K562 (cell line): ENCODE data around the gene POLR2L. TPM values are rescaled to one million over a fixed set of nuclear protein-coding genes. Genes with fewer than 3 reads are reported as not detected.

Experiments
- ATF7 ChIP-seq: fragments of 450-650 bp; IDR thresholded peaks from 2 replicates; pipeline ENCODE4 v1.7.1; 2014; ENCODE audit warnings: mild to moderate bottlenecking, moderate library complexity
- CBX3 ChIP-seq, 2 experiments: IDR thresholded peaks; 1 replicate in 1 of 2; 2 replicates in 1 of 2; pipeline ENCODE4 v1.6.1; 2012; ENCODE audit warnings: inconsistent platforms in 2 of 2, low read length in 2 of 2, borderline replicate concordance in 1 of 2, control low read depth in 1 of 2
- DACH1 ChIP-seq: fragments of 450-650 bp; IDR thresholded peaks from 2 replicates; pipeline ENCODE4 v1.6.1; 2018; ENCODE audit not compliant: partially characterized antibody
- FOSL1 ChIP-seq: fragments of 200-800 bp; sonication (Bioruptor generic); conservative IDR thresholded peaks from 2 replicates; pipeline ENCODE4 v1.6.1; 2016; ENCODE audit warnings: missing genetic modification characterization, missing compliant biosample characterization
- FOXP1 ChIP-seq: sonication (generic); formaldehyde crosslinking; IDR thresholded peaks from 2 replicates; pipeline ENCODE4 v1.8.0; 2022; ENCODE audit warnings: mild to moderate bottlenecking, missing genetic modification reagents
- GATA2 ChIP-seq: sonication (generic); formaldehyde crosslinking; IDR thresholded peaks from 2 replicates; pipeline ENCODE4 v1.4.0; 2020; ENCODE audit warnings: mild to moderate bottlenecking, missing genetic modification reagents
- HDAC1 ChIP-seq, 2 experiments: fragments of 450-650 bp; IDR thresholded peaks; 2 replicates each; pipeline ENCODE4 v1.6.1; 2016 to 2017; ENCODE audit warnings: inconsistent platforms in 1 of 2, mild to moderate bottlenecking in 1 of 2, moderate library complexity in 1 of 2
- KAT8 ChIP-seq: fragments of 450-650 bp; IDR thresholded peaks from 2 replicates; pipeline ENCODE4 v1.6.1; 2016; ENCODE audit warnings: low read depth, mild to moderate bottlenecking
- KDM2B ChIP-seq: fragments of 250-450 bp; sonication (Bioruptor Pico); IDR thresholded peaks from 2 replicates; pipeline ENCODE4 v1.8.0; 2021; ENCODE audit warnings: mild to moderate bottlenecking, moderate library complexity
- NFIC ChIP-seq: fragments of 450-650 bp; IDR thresholded peaks from 2 replicates; pipeline ENCODE4 v1.6.1; 2017; ENCODE audit warnings: mild to moderate bottlenecking, inconsistent platforms
- POLR2A ChIP-seq: fragments of 450-650 bp; conservative IDR thresholded peaks from 2 replicates; pipeline ENCODE4 v1.6.1; 2016
- POLR2AphosphoS5 ChIP-seq: IDR thresholded peaks from 2 replicates; pipeline ENCODE4 v1.6.1; 2011; ENCODE audit warnings: mild to moderate bottlenecking, low read depth, low read length, moderate library complexity; ENCODE audit not compliant: control insufficient read depth, insufficient read depth
- SAP30 ChIP-seq: fragments of 200-600 bp; sonication (generic); IDR thresholded peaks from 2 replicates; pipeline ENCODE4 v1.6.1; 2012; ENCODE audit warnings: borderline replicate concordance, low read depth, mild to moderate bottlenecking, moderate library complexity, low read length, control low read depth, inconsistent platforms; ENCODE audit not compliant: insufficient read depth, poor library complexity, severe bottlenecking
- SRSF9 ChIP-seq: fragments of 200-400 bp; formaldehyde crosslinking; IDR thresholded peaks from 2 replicates; pipeline ENCODE4 v1.6.1; 2017; ENCODE audit warnings: low read depth, low read length, borderline replicate concordance
- TCFL5 ChIP-seq: fragments of 250-450 bp; sonication (Bioruptor Pico); conservative IDR thresholded peaks from 2 replicates; pipeline ENCODE4 v1.6.1; 2021; ENCODE audit warnings: mild to moderate bottlenecking, moderate library complexity, matching md5 sums
- TOE1 ChIP-seq, 2 experiments: fragments of 450-650 bp in 1 of 2; sonication (generic) in 1 of 2; formaldehyde crosslinking in 1 of 2; IDR thresholded peaks; 2 replicates each; pipeline versions ENCODE4 v1.7.1 to v1.8.0; 2016 to 2022; ENCODE audit warnings: borderline replicate concordance in 2 of 2, mild to moderate bottlenecking in 2 of 2, antibody characterized with exemption in 1 of 2, inconsistent platforms in 1 of 2, low read depth in 1 of 2, missing genetic modification reagents in 1 of 2, moderate library complexity in 1 of 2
- U2AF2 ChIP-seq: fragments of 200-400 bp; formaldehyde crosslinking; optimal IDR thresholded peaks from 2 replicates; pipeline ENCODE3; 2017; ENCODE audit warnings: low read depth, mild to moderate bottlenecking, low read length
- XRCC4 ChIP-seq: IDR thresholded peaks from one replicate; pipeline ENCODE4 v1.6.1; 2011; ENCODE audit not compliant: insufficient read depth, insufficient read length; ENCODE audit errors: extremely low read depth
- ZNF57 ChIP-seq: fragments of 450-650 bp; formaldehyde crosslinking; IDR thresholded peaks from 2 replicates; pipeline ENCODE4 v1.4.0; 2020; ENCODE audit warnings: mild to moderate bottlenecking, moderate library complexity
- polyA plus RNA-seq, 8 experiments: library from polyadenylated mRNA; depleted of rRNA in 4 of 8; stranded (reverse) in 5 of 8; unstranded in 3 of 8; fragments of >200 nt; fragmentation: Nextera tagmentation in 2 of 8; fragmentation: Illumina TruSeq in 1 of 8; extraction: Ambion mirVana in 2 of 8; extraction: Trizol in 1 of 8; gene quantifications; 2 replicates each; pipeline versions ENCODE4 v1.2.1 to v1.2.3, GENCODE V29; 2011 to 2014; ENCODE audit warnings: inconsistent platforms in 1 of 8, missing spikeins in 1 of 8
- total RNA-seq, 7 experiments: library from RNA; depleted of rRNA in 6 of 7; stranded (reverse); fragments of >200 nt in 6 of 7; fragmentation: Illumina TruSeq in 2 of 7; extraction: Trizol in 2 of 7; gene quantifications; 2 replicates each; pipeline versions ENCODE4 v1.2.1 to v1.2.3, GENCODE V29; 2011 to 2021; ENCODE audit warnings: low replicate concordance in 1 of 7
- TF ChIP-seq, protein P1 (sequence below): sonication (generic); formaldehyde crosslinking; IDR thresholded peaks from 2 replicates; pipeline ENCODE4 v1.8.1; 2023; ENCODE audit warnings: mild to moderate bottlenecking, missing genetic modification reagents
- TF ChIP-seq, protein P2 (sequence below): sonication (generic); formaldehyde crosslinking; IDR thresholded peaks from 2 replicates; pipeline ENCODE4 v1.8.0; 2022; ENCODE audit warnings: mild to moderate bottlenecking, missing genetic modification reagents, borderline replicate concordance
- TF ChIP-seq, protein P3 (sequence below): fragments of 450-650 bp; IDR thresholded peaks from 2 replicates; pipeline ENCODE4 v1.6.1; 2017; ENCODE audit warnings: mild to moderate bottlenecking, moderate library complexity
- TF ChIP-seq, protein P4 (sequence below): fragments of 450-650 bp; IDR thresholded peaks from one replicate; pipeline ENCODE4 v1.6.1; 2018; ENCODE audit warnings: mild to moderate bottlenecking, moderate library complexity; ENCODE audit not compliant: partially characterized antibody

Gene POLR2L
- total and polyA plus RNA-seq, 9 of the 15 experiments (the other 6 are each of a cell fraction or from before 2014, with no cell fraction given) = 38.3 to 688 (median 108) TPM

DNA sequence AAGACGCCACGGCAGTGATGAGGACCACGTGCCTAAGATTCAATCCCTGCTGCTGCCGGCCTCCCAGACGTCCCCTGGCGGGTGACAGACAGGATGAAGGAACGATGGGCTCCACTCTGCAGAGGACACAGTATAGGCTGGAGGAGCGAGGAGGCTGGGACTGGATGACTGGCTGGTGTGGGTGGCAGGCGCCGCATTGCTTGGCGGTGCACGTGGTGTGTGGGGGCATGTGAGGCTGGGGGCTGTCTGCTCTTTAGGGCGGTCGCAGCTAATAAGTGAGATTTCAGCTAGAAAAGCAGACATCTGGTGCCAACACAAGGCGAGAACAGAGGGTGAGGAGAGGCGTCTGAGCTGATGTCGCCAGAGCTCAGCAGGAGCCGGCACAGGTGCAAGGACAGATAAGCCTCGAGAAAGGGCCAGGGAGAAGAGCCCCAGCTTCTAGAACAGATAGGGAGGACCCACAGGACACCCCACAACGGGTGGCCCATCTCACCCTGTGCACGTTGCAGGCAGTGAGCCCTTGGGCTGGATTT lies 33.5 kb upstream of the POLR2L start (continued):
- TF ChIP-seq, protein P1, sequence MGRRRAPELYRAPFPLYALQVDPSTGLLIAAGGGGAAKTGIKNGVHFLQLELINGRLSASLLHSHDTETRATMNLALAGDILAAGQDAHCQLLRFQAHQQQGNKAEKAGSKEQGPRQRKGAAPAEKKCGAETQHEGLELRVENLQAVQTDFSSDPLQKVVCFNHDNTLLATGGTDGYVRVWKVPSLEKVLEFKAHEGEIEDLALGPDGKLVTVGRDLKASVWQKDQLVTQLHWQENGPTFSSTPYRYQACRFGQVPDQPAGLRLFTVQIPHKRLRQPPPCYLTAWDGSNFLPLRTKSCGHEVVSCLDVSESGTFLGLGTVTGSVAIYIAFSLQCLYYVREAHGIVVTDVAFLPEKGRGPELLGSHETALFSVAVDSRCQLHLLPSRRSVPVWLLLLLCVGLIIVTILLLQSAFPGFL = no peak
- TF ChIP-seq NFIC (peak; percentile 85), GATA2 (CRISPR knock-in tag) (peak; percentile 94), DACH1 (peak; percentile 49), SRSF9 (no peak), KAT8 (no peak), ZNF57 (CRISPR knock-in tag) (no peak), ATF7 (peak; percentile 58; the same call in 1 of the 2 replicates), HDAC1 (IDR thresholded peaks at IDR 0.05) (peak in 1 of 2 experiments; percentile 65; a peak in 2 of 4 replicates), POLR2AphosphoS5 (peak; percentile 94), CBX3 (IDR thresholded peaks at IDR 0.05; ENCODE audit: borderline replicate concordance in 1 of 2, low read length in 2 of 2) (no peak), SAP30 (no peak), U2AF2 (no peak), KDM2B (CRISPR knock-in tag) (no peak), TOE1 (IDR thresholded peaks at IDR 0.05; ENCODE audit: borderline replicate concordance) (peak; percentile 72), TOE1 (CRISPR knock-in tag; IDR thresholded peaks at IDR 0.05; ENCODE audit: borderline replicate concordance, low read depth) (no peak), POLR2A (no peak), FOXP1 (CRISPR knock-in tag) (no peak), XRCC4 (no peak), TCFL5 (CRISPR knock-in tag) (no peak), FOSL1 (no peak)
- TF ChIP-seq, protein P2, sequence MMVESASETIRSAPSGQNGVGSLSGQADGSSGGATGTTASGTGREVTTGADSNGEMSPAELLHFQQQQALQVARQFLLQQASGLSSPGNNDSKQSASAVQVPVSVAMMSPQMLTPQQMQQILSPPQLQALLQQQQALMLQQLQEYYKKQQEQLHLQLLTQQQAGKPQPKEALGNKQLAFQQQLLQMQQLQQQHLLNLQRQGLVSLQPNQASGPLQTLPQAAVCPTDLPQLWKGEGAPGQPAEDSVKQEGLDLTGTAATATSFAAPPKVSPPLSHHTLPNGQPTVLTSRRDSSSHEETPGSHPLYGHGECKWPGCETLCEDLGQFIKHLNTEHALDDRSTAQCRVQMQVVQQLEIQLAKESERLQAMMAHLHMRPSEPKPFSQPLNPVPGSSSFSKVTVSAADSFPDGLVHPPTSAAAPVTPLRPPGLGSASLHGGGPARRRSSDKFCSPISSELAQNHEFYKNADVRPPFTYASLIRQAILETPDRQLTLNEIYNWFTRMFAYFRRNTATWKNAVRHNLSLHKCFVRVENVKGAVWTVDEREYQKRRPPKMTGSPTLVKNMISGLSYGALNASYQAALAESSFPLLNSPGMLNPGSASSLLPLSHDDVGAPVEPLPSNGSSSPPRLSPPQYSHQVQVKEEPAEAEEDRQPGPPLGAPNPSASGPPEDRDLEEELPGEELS (CRISPR knock-in tag) = no peak
- TF ChIP-seq, protein P3, sequence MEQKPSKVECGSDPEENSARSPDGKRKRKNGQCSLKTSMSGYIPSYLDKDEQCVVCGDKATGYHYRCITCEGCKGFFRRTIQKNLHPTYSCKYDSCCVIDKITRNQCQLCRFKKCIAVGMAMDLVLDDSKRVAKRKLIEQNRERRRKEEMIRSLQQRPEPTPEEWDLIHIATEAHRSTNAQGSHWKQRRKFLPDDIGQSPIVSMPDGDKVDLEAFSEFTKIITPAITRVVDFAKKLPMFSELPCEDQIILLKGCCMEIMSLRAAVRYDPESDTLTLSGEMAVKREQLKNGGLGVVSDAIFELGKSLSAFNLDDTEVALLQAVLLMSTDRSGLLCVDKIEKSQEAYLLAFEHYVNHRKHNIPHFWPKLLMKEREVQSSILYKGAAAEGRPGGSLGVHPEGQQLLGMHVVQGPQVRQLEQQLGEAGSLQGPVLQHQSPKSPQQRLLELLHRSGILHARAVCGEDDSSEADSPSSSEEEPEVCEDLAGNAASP = no peak
- TF ChIP-seq, protein P4, sequence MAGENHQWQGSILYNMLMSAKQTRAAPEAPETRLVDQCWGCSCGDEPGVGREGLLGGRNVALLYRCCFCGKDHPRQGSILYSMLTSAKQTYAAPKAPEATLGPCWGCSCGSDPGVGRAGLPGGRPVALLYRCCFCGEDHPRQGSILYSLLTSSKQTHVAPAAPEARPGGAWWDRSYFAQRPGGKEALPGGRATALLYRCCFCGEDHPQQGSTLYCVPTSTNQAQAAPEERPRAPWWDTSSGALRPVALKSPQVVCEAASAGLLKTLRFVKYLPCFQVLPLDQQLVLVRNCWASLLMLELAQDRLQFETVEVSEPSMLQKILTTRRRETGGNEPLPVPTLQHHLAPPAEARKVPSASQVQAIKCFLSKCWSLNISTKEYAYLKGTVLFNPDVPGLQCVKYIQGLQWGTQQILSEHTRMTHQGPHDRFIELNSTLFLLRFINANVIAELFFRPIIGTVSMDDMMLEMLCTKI = no peak
